GM12874 (cell line): Measurements from ENCODE around the gene CALR.

ENCODE experiments used
- CTCF ChIP-seq: IDR thresholded peaks from 2 replicates; pipeline ENCODE4 v1.5.1; 2011; ENCODE audit warnings: low read depth, mild to moderate bottlenecking, control low read depth, low read length, moderate library complexity; ENCODE audit not compliant: insufficient read depth

CALR gene

GRCh38 chr19:12938779-12939601, 581 bp downstream of the CALR start:
- TF ChIP-seq CTCF: no peak

- TF ChIP-seq CTCF: no peak
Observed at GRCh38 chr19:12939975-12940423, 1.6 kb downstream of the CALR start.

GRCh38 chr19:12940897-12941296, 2.5 kb downstream of the CALR start:
- no peak for TF ChIP-seq CTCF

GRCh38 chr19:12943437-12944044, 5.1 kb downstream of the CALR start:
- no peak for TF ChIP-seq CTCF

GRCh38 chr19:12944104-12944674, 5.8 kb downstream of the CALR start:
- TF ChIP-seq CTCF: no peak

GRCh38 chr19:12945479-12946091, 7.2 kb downstream of the CALR start, which contains the start of gene RAD23A:
Gene RAD23A (plus strand): TSS chr19:12945862. CDS start chr19:12945949, 87 bp downstream.
- no peak for TF ChIP-seq CTCF
